ENCODE results near the gene KCTD5. TPM values are rescaled to one million over a fixed set of nuclear protein-coding genes. Genes with fewer than 3 reads are reported as not detected.

Gene KCTD5
- total and polyA plus RNA-seq, 9 of the 15 experiments (the other 6 are each of a cell fraction or from before 2014, with no cell fraction given) = 0.73 to 58.3 (median 32.3) TPM

DNA sequence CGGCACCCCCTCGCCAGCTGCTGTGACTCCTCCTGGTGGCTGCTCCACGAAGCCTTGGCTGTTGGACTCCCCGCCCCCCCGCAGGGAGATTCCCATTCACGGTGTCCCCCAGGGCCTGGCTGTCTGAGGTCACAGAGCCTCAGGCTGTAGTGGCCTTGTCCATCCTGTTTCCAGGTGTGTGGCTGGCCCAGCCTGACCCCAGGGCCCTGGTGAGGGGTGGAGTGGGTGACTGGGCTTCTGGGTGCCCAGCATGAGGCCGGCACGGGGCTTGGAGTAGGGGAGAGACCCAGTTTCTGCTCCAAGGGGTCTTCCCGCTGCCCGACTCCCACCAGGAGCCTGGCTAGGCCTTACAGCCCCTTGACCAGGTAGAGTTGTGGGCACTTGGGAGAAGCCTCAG lies 27.3 kb downstream of the KCTD5 start (continued):
- no peak for TF ChIP-seq NKRF (IDR thresholded peaks at IDR 0.05; ENCODE audit: borderline replicate concordance)
- no peak for TF ChIP-seq HDAC1 (IDR thresholded peaks at IDR 0.05)
- TF ChIP-seq NUFIP1 (IDR thresholded peaks at IDR 0.05; ENCODE audit: partially characterized antibody) = no peak
- no peak for TF ChIP-seq MYNN (IDR thresholded peaks at IDR 0.05)
- no peak for TF ChIP-seq MYNN (CRISPR knock-in tag; IDR thresholded peaks at IDR 0.05)
- no peak for TF ChIP-seq ZNF780A (CRISPR knock-in tag; IDR thresholded peaks at IDR 0.05)
- no peak for TF ChIP-seq PRPF4 (IDR thresholded peaks at IDR 0.05; ENCODE audit: insufficient read depth, low read depth, low read length, poor library complexity, severe bottlenecking)

DNA sequence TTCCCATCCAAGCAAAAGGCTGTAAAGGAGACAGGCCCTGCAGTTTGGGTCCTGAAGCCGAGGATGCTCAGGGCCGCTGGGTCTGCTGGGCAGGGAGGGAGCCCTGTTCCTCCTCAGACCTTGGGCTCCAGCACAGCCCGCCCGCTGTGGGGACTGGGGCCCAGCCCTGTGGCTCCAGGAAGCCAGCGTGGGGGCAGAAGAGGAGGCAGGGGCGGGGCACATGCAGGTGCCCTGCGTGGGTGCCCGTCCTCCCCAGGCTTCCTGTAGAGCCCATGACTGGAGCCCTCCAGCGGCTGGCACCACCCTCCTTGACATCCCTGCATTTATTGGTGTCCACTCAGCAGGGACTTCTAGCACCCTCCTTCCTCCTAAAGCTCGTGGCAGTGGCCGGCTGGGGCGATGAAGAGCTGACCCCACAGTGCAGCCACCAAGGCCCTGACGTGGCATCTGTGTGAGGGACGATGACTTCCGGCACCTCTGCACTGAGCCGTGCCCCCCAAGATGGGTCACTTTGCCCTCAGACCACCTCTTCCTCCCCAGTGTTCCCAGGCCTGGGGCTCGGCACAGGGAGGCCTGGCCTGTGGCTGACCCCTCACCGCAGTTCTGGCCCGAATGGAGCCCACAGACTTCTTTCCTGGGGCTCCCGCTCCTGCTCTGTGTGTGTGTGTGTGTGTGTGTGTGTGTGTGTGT lies 27.8 kb downstream of the KCTD5 start:
- FAIRE-seq = no peak
- H3K9ac ChIP-seq (ENCODE audit: insufficient read depth in 1 of 2, low read depth in 2 of 2, low read length in 2 of 2) = no peak overlapping the region
- intact Hi-C loops (cut with micrococcal nuclease) = no loop called here
- ATAC-seq = no peak
- no peak overlapping the region for H3K4me2 ChIP-seq (ENCODE audit: insufficient read depth, low read length)
- WGBS (ENCODE audit: insufficient coverage, low coverage, missing lambda C conversion rate) = 86% methylated on average over 15 of the region's 20 CpGs
- peaks cover 0 to 49% of the 10 kb centered on the region in 2 experiments; a peak in 2 of 5 replicates for H3K4me1 ChIP-seq (replicated peaks in 1 of 2; ENCODE audit: control insufficient read depth in 2 of 2, insufficient read depth in 2 of 2, low read length in 2 of 2)
- H3K79me2 ChIP-seq (ENCODE audit: control insufficient read depth, insufficient read depth, low read length) = no peaks in the 10 kb centered on the region
- in situ Hi-C loops (cut with MboI) = no loop called here
- peaks cover 26% of the 10 kb centered on the region; the same call in 1 of the 3 replicates for H3K36me3 ChIP-seq (ENCODE audit: control insufficient read depth, insufficient read depth, low read length)
- TF ChIP-seq, protein P1, sequence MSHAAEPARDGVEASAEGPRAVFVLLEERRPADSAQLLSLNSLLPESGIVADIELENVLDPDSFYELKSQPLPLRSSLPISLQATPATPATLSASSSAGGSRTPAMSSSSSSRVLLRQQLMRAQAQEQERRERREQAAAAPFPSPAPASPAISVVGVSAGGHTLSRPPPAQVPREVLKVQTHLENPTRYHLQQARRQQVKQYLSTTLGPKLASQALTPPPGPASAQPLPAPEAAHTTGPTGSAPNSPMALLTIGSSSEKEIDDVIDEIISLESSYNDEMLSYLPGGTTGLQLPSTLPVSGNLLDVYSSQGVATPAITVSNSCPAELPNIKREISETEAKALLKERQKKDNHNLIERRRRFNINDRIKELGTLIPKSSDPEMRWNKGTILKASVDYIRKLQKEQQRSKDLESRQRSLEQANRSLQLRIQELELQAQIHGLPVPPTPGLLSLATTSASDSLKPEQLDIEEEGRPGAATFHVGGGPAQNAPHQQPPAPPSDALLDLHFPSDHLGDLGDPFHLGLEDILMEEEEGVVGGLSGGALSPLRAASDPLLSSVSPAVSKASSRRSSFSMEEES (CRISPR knock-in tag; IDR thresholded peaks at IDR 0.05) = no peak
- peak; percentile 66 for TF ChIP-seq POLR2G (IDR thresholded peaks at IDR 0.05; ENCODE audit: low read depth, low read length)
- no peak for TF ChIP-seq KAT2B (IDR thresholded peaks at IDR 0.05; ENCODE audit: low read depth, low read length)
- BruUV-seq (replicated peaks) = no TSS peak
- H4K20me1 ChIP-seq (replicated peaks; ENCODE audit: control insufficient read depth, insufficient read depth, low read length) = no peaks in the 10 kb centered on the region; the same call in 1 of the 2 replicates
- H3K27ac ChIP-seq (ENCODE audit: extremely low read depth, low read depth, low read length) = no peak overlapping the region
- no peak overlapping the region for H2AFZ ChIP-seq (ENCODE audit: low read depth, low read length)
- POLR2A ChIA-PET = interaction anchor here (1.2 kb wide), 1 partner anchor 12 kb away, joined by 4 read pairs; no protein-coding TSS in a partner anchor
- no peaks in the 10 kb centered on the region for H3K9me3 ChIP-seq (replicated peaks; ENCODE audit: control insufficient read depth, insufficient read depth, low read depth, low read length)
- H3K27me3 ChIP-seq (ENCODE audit: control insufficient read depth in 2 of 2, insufficient read depth in 2 of 2, low read length in 2 of 2) = peaks cover 19 to 35% of the 10 kb centered on the region in 2 experiments; a peak in 4 of 5 replicates
- H3K9me1 ChIP-seq (ENCODE audit: control insufficient read depth, insufficient read depth, low read length) = no peaks in the 10 kb centered on the region
- no peak for DNase-seq (ENCODE audit: extremely low read depth in 1 of 4, low spot score in 3 of 4)
- H3K4me3 ChIP-seq = no peak overlapping the region
- CTCF ChIA-PET (ENCODE audit: low intra/inter-chr PET ratio) = no interaction called here
